AG04449 (cell line): ENCODE results near the gene MBNL1.

Experiments
- CTCF ChIA-PET: fragments of 350-600 bp; formaldehyde crosslinking; extraction: SDS; loops from one replicate; lab custom pipeline; 2021; ENCODE audit warnings: antibody characterized with exemption; lab: Yijun Ruan, JAX
- POLR2A ChIA-PET: fragments of 400-600, 350-600 bp; formaldehyde crosslinking; extraction: SDS; loops from one replicate; lab custom pipeline; 2020; ENCODE audit warnings: antibody characterized with exemption, inconsistent platforms; lab: Yijun Ruan, JAX
- DNase-seq: peaks from one replicate; pipeline ENCODE4 v3.0.0-alpha.2; 2010; ENCODE audit warnings: low read depth, low spot score
- H3K4me3 ChIP-seq: 2 replicates; pipeline ENCODE4 v1.5.1; 2011; ENCODE audit warnings: low read depth, mild to moderate bottlenecking, control low read depth, low read length
- CTCF ChIP-seq: IDR thresholded peaks from one replicate; pipeline ENCODE4 v1.5.1; 2011; ENCODE audit warnings: mild to moderate bottlenecking, moderate library complexity, low read length, control low read depth, inconsistent platforms; ENCODE audit not compliant: insufficient read depth; ENCODE audit errors: missing control alignments

Gene MBNL1

GRCh38 chr3:152385761-152386160 is 117.0 kb downstream of the MBNL1 start:
- CTCF ChIA-PET = no interaction called here
- POLR2A ChIA-PET = no interaction called here
- H3K4me3 ChIP-seq = no peak overlapping the region
- DNase-seq = peak; percentile 68
- no peak for TF ChIP-seq CTCF

- ChIA-PET POLR2A (no interaction called here), CTCF (interaction anchor here (0.9 kb wide), 1 partner anchor 86 kb away, joined by 3 read pairs; no protein-coding TSS in a partner anchor)
- H3K4me3 ChIP-seq = no peak overlapping the region
- no peak for DNase-seq
- no peak for TF ChIP-seq CTCF
Measured at GRCh38 chr3:152386208-152386607, 117.5 kb downstream of the MBNL1 start.

GRCh38 chr3:152388631-152389030 is 119.9 kb downstream of the MBNL1 start:
- POLR2A ChIA-PET = interaction anchor here (0.6 kb wide), 1 partner anchor 20 kb away, joined by 3 read pairs; no protein-coding TSS in a partner anchor
- TF ChIP-seq CTCF = no peak
- no peak for DNase-seq
- no peak overlapping the region for H3K4me3 ChIP-seq
- CTCF ChIA-PET = no interaction called here

GRCh38 chr3:152389316-152389934 is 120.7 kb downstream of the MBNL1 start:
- TF ChIP-seq CTCF = no peak
- no peak for DNase-seq
- ChIA-PET CTCF (interaction anchor here (0.7 kb wide), 1 partner anchor 108 kb away, joined by 3 read pairs; no protein-coding TSS in a partner anchor), POLR2A (no interaction called here)
- H3K4me3 ChIP-seq = no peak overlapping the region

- TF ChIP-seq CTCF = no peak
- DNase-seq = no peak
- POLR2A ChIA-PET = no interaction called here
- H3K4me3 ChIP-seq = no peak overlapping the region
- CTCF ChIA-PET = no interaction called here
Measured at GRCh38 chr3:152390647-152391046, 121.9 kb downstream of the MBNL1 start.

GRCh38 chr3:152391671-152392070 is 122.9 kb downstream of the MBNL1 start:
- ChIA-PET CTCF (no interaction called here), POLR2A (no interaction called here)
- no peak for DNase-seq
- no peak overlapping the region for H3K4me3 ChIP-seq
- no peak for TF ChIP-seq CTCF
